Endothelial cell (in vitro differentiated cells): Measurements from ENCODE around the gene PRKAG2. TPM values are rescaled to one million over a fixed set of nuclear protein-coding genes. Genes with fewer than 3 reads are reported as not detected.

Experiments used
- DNase-seq: peaks from one replicate; pipeline ENCODE4 v3.0.0; 2021; ENCODE audit warnings: low spot score
- H3K27ac Mint-ChIP-seq: one replicate; pipeline ENCODE4 v1.8.0; 2021; ENCODE audit warnings: mixed read lengths, inconsistent platforms; ENCODE audit not compliant: unreplicated experiment
- H3K27me3 Mint-ChIP-seq: one replicate; pipeline ENCODE4 v1.8.0; 2021; ENCODE audit warnings: mild to moderate bottlenecking, moderate library complexity, mixed read lengths, inconsistent platforms; ENCODE audit not compliant: unreplicated experiment
- H3K36me3 Mint-ChIP-seq: one replicate; pipeline ENCODE4 v1.8.0; 2021; ENCODE audit warnings: mild to moderate bottlenecking, low read depth, mixed read lengths, inconsistent platforms; ENCODE audit not compliant: unreplicated experiment
- H3K4me1 Mint-ChIP-seq: one replicate; pipeline ENCODE4 v1.8.0; 2021; ENCODE audit warnings: mild to moderate bottlenecking, mixed read lengths, inconsistent platforms; ENCODE audit not compliant: unreplicated experiment
- H3K4me3 Mint-ChIP-seq: one replicate; pipeline ENCODE4 v1.8.0; 2021; ENCODE audit warnings: mild to moderate bottlenecking, mixed read lengths, inconsistent platforms; ENCODE audit not compliant: unreplicated experiment
- H3K9me3 Mint-ChIP-seq: one replicate; pipeline ENCODE4 v1.8.0; 2021; ENCODE audit warnings: mixed read lengths, inconsistent platforms; ENCODE audit not compliant: unreplicated experiment
- total RNA-seq: library from RNA; stranded (reverse); fragmentation: NEBNext Ultra II Directional; extraction: Animal tissue kit (Norgen Biotek cat#: 25700); gene quantifications from one replicate; pipeline ENCODE4 v1.2.1, GENCODE V29; 2021; ENCODE audit not compliant: unreplicated experiment
- TF ChIP-seq, protein P1 (sequence below): fragments of 200-600 bp; sonication (generic); IDR thresholded peaks from one replicate; pipeline ENCODE4 v1.5.0; 2021; ENCODE audit warnings: antibody characterized with exemption; ENCODE audit not compliant: unreplicated experiment

Gene PRKAG2
- total RNA-seq, 1 donor from 2014 or later, result 16.0 TPM

DNA sequence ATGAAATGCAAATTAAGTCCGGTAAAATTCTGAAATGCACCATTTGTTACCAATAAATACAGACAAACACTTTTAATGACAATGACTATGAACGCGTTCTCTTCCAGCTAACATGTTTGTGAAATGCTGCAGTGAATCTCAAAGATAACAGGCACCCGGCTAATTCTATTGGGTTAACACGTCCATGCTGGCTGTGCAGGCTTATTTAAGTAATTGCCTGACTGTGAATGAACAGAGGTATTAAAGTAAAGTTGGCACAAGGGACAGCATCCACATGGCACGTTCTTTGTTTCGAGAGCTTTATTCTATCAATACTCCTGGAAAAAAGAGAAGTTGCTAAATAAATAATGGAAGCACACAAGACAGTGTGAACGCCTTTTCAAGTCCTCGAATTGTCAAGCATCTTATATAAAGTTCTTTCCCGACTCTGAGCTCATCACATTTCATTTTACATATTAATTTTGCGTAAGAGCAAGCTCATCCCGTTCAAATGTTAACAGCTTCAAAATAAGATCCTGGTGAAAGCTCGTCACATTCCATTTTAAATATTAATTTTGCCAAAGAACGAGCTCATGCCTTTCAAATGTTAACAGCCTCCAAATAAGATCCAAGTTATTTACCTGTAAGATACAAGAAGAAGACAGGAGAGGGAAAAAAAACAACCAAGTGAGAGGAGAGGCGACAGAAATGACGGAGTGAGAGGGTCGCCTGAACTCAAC is 245.9 kb downstream of the PRKAG2 start:
- peaks cover 7% of the 10 kb centered on the region for H3K36me3 Mint-ChIP-seq
- TF ChIP-seq, protein P1, sequence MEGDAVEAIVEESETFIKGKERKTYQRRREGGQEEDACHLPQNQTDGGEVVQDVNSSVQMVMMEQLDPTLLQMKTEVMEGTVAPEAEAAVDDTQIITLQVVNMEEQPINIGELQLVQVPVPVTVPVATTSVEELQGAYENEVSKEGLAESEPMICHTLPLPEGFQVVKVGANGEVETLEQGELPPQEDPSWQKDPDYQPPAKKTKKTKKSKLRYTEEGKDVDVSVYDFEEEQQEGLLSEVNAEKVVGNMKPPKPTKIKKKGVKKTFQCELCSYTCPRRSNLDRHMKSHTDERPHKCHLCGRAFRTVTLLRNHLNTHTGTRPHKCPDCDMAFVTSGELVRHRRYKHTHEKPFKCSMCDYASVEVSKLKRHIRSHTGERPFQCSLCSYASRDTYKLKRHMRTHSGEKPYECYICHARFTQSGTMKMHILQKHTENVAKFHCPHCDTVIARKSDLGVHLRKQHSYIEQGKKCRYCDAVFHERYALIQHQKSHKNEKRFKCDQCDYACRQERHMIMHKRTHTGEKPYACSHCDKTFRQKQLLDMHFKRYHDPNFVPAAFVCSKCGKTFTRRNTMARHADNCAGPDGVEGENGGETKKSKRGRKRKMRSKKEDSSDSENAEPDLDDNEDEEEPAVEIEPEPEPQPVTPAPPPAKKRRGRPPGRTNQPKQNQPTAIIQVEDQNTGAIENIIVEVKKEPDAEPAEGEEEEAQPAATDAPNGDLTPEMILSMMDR, result no peak
- H3K27ac Mint-ChIP-seq, result peak overlapping the region; percentile 50
- H3K4me1 Mint-ChIP-seq, result peaks cover 20% of the 10 kb centered on the region
- H3K4me3 Mint-ChIP-seq, result peak overlapping the region; percentile 93
- H3K27me3 Mint-ChIP-seq, result peaks cover 5% of the 10 kb centered on the region
- H3K9me3 Mint-ChIP-seq, result no peaks in the 10 kb centered on the region
- DNase-seq, result no peak

DNA sequence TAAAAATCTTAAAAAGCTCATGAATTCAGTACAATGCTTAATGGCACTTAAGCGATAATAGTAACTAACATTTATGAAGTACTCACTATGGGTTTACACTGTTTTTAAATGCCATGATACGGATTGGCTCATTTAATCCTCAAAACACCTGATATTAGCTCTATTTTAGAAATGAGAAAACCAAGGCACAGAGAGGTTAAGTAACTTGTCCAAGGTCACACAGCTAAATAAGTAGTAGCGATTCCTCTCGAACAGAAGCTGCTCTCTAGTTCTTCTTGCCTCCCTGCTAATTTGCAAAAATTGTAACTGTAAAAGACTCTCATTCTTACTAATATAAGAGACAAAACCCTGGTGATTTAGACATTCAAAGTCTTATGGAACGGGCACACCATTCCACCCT is 246.6 kb downstream of the PRKAG2 start:
- no peak overlapping the region for H3K4me3 Mint-ChIP-seq
- H3K27me3 Mint-ChIP-seq, result peaks cover 5% of the 10 kb centered on the region
- TF ChIP-seq, protein P1, result no peak
- H3K27ac Mint-ChIP-seq, result no peak overlapping the region
- DNase-seq, result no peak
- H3K4me1 Mint-ChIP-seq, result peaks cover 27% of the 10 kb centered on the region
- H3K36me3 Mint-ChIP-seq, result peaks cover 7% of the 10 kb centered on the region
- no peaks in the 10 kb centered on the region for H3K9me3 Mint-ChIP-seq

DNA sequence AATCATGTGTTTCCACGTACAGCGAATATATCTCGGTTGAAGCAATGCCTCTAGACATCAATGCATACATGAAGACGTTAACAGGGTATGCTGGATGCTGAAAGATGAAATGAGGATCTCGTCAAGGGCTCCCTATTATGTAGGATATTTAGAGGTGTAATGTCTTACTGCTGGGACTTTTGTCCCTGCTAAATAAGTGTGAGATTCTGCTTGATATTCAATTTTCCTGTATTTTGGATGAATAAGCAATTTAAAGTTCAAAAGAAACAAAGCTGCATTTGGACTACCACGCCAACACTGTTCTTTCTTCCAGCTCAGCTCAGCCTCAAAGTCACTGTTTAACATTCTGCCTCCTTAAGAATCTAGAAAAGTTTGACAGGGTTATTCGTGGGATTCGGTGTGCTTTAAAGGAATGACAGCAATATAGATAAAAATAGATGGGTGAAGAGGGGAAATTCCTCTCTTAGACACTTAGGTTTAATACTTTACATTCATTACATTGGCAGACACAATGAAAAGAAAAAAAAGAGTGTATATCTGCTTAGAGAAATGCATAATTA is 247.1 kb downstream of the PRKAG2 start:
- H3K36me3 Mint-ChIP-seq, result peaks cover 7% of the 10 kb centered on the region
- no peak overlapping the region for H3K27ac Mint-ChIP-seq
- TF ChIP-seq, protein P1, result no peak
- no peak for DNase-seq
- H3K4me1 Mint-ChIP-seq, result peaks cover 32% of the 10 kb centered on the region
- H3K27me3 Mint-ChIP-seq, result peaks cover 5% of the 10 kb centered on the region
- H3K9me3 Mint-ChIP-seq, result no peaks in the 10 kb centered on the region
- no peak overlapping the region for H3K4me3 Mint-ChIP-seq

DNA sequence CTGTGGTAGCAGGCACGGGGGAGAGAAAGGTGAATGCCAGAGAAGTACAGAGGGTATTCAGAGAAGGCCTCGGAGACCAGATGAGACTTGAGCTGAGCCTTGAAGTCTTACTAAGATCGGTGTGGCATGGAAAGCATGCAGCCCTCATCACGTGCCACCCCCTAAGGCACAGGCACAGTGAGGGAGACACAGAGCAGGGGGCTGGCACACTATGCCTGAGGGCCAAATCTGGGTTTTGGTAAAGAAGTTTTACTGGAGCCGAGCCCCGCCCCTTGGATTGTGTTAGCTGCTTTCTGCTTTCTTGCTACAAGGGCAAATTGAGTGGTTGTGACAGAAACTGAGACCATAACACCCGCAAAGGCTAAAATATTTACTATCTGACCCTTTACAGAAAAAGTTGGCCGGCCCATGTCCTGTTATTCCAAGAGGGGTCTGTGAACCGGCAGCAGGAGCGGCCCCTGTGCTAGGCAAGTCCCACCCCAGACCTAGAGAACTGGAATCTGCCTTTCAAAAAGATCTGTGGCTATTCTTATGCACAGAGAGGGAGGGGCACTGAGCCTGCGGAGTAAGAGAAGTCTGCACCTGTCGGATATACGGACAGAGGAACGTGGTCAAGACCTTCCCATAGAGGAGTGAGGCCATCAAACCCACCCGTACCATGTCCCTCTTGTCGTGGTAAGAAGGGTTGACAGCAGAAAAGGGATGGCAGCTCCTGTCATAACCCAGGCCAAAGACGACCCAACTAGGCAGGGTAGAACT is 247.9 kb downstream of the PRKAG2 start:
- TF ChIP-seq, protein P1, result no peak
- no peak overlapping the region for H3K27ac Mint-ChIP-seq
- no peak overlapping the region for H3K4me3 Mint-ChIP-seq
- H3K9me3 Mint-ChIP-seq, result no peaks in the 10 kb centered on the region
- no peak for DNase-seq
- peaks cover 7% of the 10 kb centered on the region for H3K27me3 Mint-ChIP-seq
- H3K4me1 Mint-ChIP-seq, result peaks cover 37% of the 10 kb centered on the region
- H3K36me3 Mint-ChIP-seq, result peaks cover 7% of the 10 kb centered on the region
